Dendritic cell treated with granulocyte-macrophage colony-stimulating factor and Interleukin-4, amounts not matched to agents 40 ng/mL and 50 ng/mL, for 4 days (primary cell): Measurements from ENCODE around the gene RAB21.

Experiments
- H3K27ac Mint-ChIP-seq: one replicate; pipeline ENCODE4 v1.8.0; 2022; ENCODE audit warnings: mild to moderate bottlenecking, mixed read lengths
- H3K27me3 Mint-ChIP-seq: one replicate; pipeline ENCODE4 v1.8.0; 2022; ENCODE audit warnings: mild to moderate bottlenecking, mixed read lengths
- H3K36me3 Mint-ChIP-seq: one replicate; pipeline ENCODE4 v1.8.0; 2022; ENCODE audit warnings: low read depth, mixed read lengths
- H3K4me1 Mint-ChIP-seq: one replicate; pipeline ENCODE4 v1.8.0; 2022; ENCODE audit warnings: low read depth, mixed read lengths
- H3K4me3 Mint-ChIP-seq: one replicate; pipeline ENCODE4 v1.8.0; 2022; ENCODE audit warnings: mild to moderate bottlenecking, moderate library complexity, mixed read lengths
- H3K9me3 Mint-ChIP-seq: one replicate; pipeline ENCODE4 v1.8.0; 2022; ENCODE audit warnings: mixed read lengths
- intact Hi-C: fragments of 100-400 bp; cut with micrococcal nuclease; formaldehyde crosslinking; loops from one replicate; pipeline ENCODE4 v1.15.0; 2022

Gene RAB21

GRCh38 chr12:71849109-71849851 is 94.6 kb downstream of the RAB21 start:
- no peak overlapping the region for H3K4me3 Mint-ChIP-seq
- peaks cover 10% of the 10 kb centered on the region for H3K9me3 Mint-ChIP-seq
- no peak overlapping the region for H3K27ac Mint-ChIP-seq
- H3K36me3 Mint-ChIP-seq = peaks cover 38% of the 10 kb centered on the region
- no peaks in the 10 kb centered on the region for H3K27me3 Mint-ChIP-seq
- H3K4me1 Mint-ChIP-seq = peaks cover 30% of the 10 kb centered on the region
- intact Hi-C loops = no loop called here
